Endothelial cell of umbilical vein (primary cell): ENCODE measurements around the gene PSMD9. TPM values are rescaled to one million over a fixed set of nuclear protein-coding genes. Genes with fewer than 3 reads are reported as not detected.

ENCODE experiments used
- BruUV-seq: library from RNA; stranded (reverse); fragments of 400-500 nt; replicated peaks from 2 replicates; lab custom pipeline; 2021; lab: Mats Ljungman, UMichigan
- CTCF ChIA-PET: fragments of 300-600, 350-600 bp; sonication (Branson Sonifier 250); formaldehyde crosslinking; loops from one replicate; lab custom pipeline; 2021; ENCODE audit warnings: antibody characterized with exemption, inconsistent platforms; lab: Charles Lee
- POLR2A ChIA-PET: fragments of 300-600, 350-600 bp; sonication (Branson Sonifier 250); formaldehyde crosslinking; loops from one replicate; lab custom pipeline; 2021; ENCODE audit warnings: antibody characterized with exemption, inconsistent platforms; lab: Charles Lee
- DNase-seq: peaks from one replicate; pipeline ENCODE4 v3.0.0-alpha.2; 2011; ENCODE audit warnings: low read depth, low spot score
- FAIRE-seq: peaks from 2 replicates; lab custom pipeline; 2011; peaks lifted over from hg19 to GRCh38; lab: Jason Lieb, UNC
- H2AFZ ChIP-seq: 2 replicates; pipeline ENCODE4 v1.6.0; 2012; ENCODE audit warnings: low read depth, low read length, control low read depth, inconsistent platforms
- H3K27ac ChIP-seq: 2 replicates; pipeline ENCODE4 v1.5.1; 2011; ENCODE audit warnings: low read depth, mild to moderate bottlenecking, control low read depth, low read length, moderate library complexity; ENCODE audit not compliant: insufficient read depth
- H3K27me3 ChIP-seq, 2 experiments: 2 replicates each; pipeline versions ENCODE4 v1.6.0 to v1.6.1; 2011; ENCODE audit warnings: low read length in 2 of 2, mixed read lengths in 1 of 2; ENCODE audit not compliant: control insufficient read depth in 2 of 2, insufficient read depth in 2 of 2
- H3K36me3 ChIP-seq, 2 experiments: 2 replicates in 1 of 2; 3 replicates in 1 of 2; pipeline ENCODE4 v1.5.1; 2011; ENCODE audit warnings: low read length in 2 of 2, mild to moderate bottlenecking in 1 of 2, moderate library complexity in 1 of 2; ENCODE audit not compliant: control insufficient read depth in 2 of 2, insufficient read depth in 2 of 2; ENCODE audit errors: extremely low read depth in 1 of 2
- H3K4me1 ChIP-seq: 3 replicates; pipeline ENCODE4 v1.5.1; 2011; ENCODE audit warnings: mild to moderate bottlenecking, low read length; ENCODE audit not compliant: control insufficient read depth, insufficient read depth; ENCODE audit errors: extremely low read depth
- H3K4me2 ChIP-seq: 2 replicates; pipeline ENCODE4 v1.6.1; 2011; ENCODE audit warnings: low read length, control low read depth, mixed read lengths; ENCODE audit not compliant: insufficient read depth
- H3K4me3 ChIP-seq, 3 experiments: fragments of 200-600 bp in 1 of 3; sonication (generic), shearing (Covaris generic) in 1 of 3; replicated peaks in 1 of 3; 2 replicates each; pipeline ENCODE4 v1.5.1; 2011 to 2016; ENCODE audit warnings: control low read depth in 3 of 3, low read length in 3 of 3, mild to moderate bottlenecking in 2 of 3, inconsistent platforms in 1 of 3, low read depth in 1 of 3, moderate library complexity in 1 of 3; ENCODE audit not compliant: insufficient read depth in 1 of 3
- H3K79me2 ChIP-seq: 2 replicates; pipeline ENCODE4 v1.6.0; 2012; ENCODE audit warnings: low read length, inconsistent platforms; ENCODE audit not compliant: control insufficient read depth, insufficient read depth
- H3K9ac ChIP-seq: replicated peaks from 2 replicates; pipeline ENCODE3; 2011; ENCODE audit warnings: low read length, control low read depth; ENCODE audit not compliant: insufficient read depth; ENCODE audit errors: extremely low read depth
- H3K9me1 ChIP-seq: replicated peaks from 3 replicates; pipeline ENCODE4 v1.6.0; 2011; ENCODE audit warnings: mild to moderate bottlenecking, low read length; ENCODE audit not compliant: control insufficient read depth, insufficient read depth; ENCODE audit errors: extremely low read depth
- H3K9me3 ChIP-seq: replicated peaks from 2 replicates; pipeline ENCODE4 v1.5.1; 2012; ENCODE audit warnings: low read length, inconsistent platforms; ENCODE audit not compliant: control insufficient read depth, insufficient read depth
- H4K20me1 ChIP-seq: replicated peaks from 2 replicates; pipeline ENCODE3; 2011; ENCODE audit warnings: mild to moderate bottlenecking, low read length; ENCODE audit not compliant: control insufficient read depth, insufficient read depth; ENCODE audit errors: extremely low read depth
- CTCF ChIP-seq, 2 donors: IDR thresholded peaks; 1 replicate in 1 of 2; 2 replicates in 1 of 2; pipeline ENCODE4 v1.5.1; 2011; ENCODE audit warnings: low read length in 2 of 2, mild to moderate bottlenecking in 2 of 2, moderate library complexity in 2 of 2, control low read depth in 1 of 2, inconsistent platforms in 1 of 2, low read depth in 1 of 2; ENCODE audit not compliant: insufficient read depth in 1 of 2; ENCODE audit errors: extremely low read depth in 1 of 2
- EZH2 ChIP-seq: IDR thresholded peaks from 2 replicates; pipeline ENCODE4 v1.6.1; 2012; ENCODE audit warnings: borderline replicate concordance, low read depth, mild to moderate bottlenecking, moderate library complexity, low read length, inconsistent platforms; ENCODE audit not compliant: severe bottlenecking
- FOS ChIP-seq: IDR thresholded peaks from 2 replicates; pipeline ENCODE4 v1.6.1; 2011; ENCODE audit warnings: mild to moderate bottlenecking, low read length, moderate library complexity, borderline replicate concordance; ENCODE audit not compliant: insufficient read depth
- GATA2 ChIP-seq: IDR thresholded peaks from 2 replicates; pipeline ENCODE4 v1.7.0; 2011; ENCODE audit warnings: low read depth, mild to moderate bottlenecking, moderate library complexity, mixed read lengths, low read length; ENCODE audit not compliant: insufficient read length, insufficient read depth
- JUN ChIP-seq: IDR thresholded peaks from 2 replicates; pipeline ENCODE4 v1.6.1; 2011; ENCODE audit warnings: borderline replicate concordance, low read depth; ENCODE audit not compliant: insufficient read length, insufficient read depth
- MYC ChIP-seq: IDR thresholded peaks from one replicate; pipeline ENCODE4 v1.6.1; 2011; ENCODE audit warnings: mild to moderate bottlenecking, low read depth, low read length
- POLR2A ChIP-seq: IDR thresholded peaks from 2 replicates; pipeline ENCODE4 v1.6.1; 2012; ENCODE audit warnings: low read depth, mild to moderate bottlenecking, control low read depth, low read length
- POLR2AphosphoS5 ChIP-seq: IDR thresholded peaks from 2 replicates; pipeline ENCODE4 v1.6.1; 2012; ENCODE audit warnings: low read depth, mild to moderate bottlenecking, control low read depth, low read length, moderate library complexity; ENCODE audit not compliant: insufficient read depth
- dilution Hi-C: fragments of 300-500 bp; cut with MboI; formaldehyde crosslinking; loops from one replicate; pipeline ENCODE4 v1.15.0; 2019; ENCODE audit warnings: low sequenced_read_pairs; ENCODE audit not compliant: extremely low pct_ligation_motif_present
- intact Hi-C: fragments of 100-400 bp; cut with micrococcal nuclease; formaldehyde crosslinking; loops from one replicate; pipeline ENCODE4 v1.10.0; 2022
- polyA plus RNA-seq, 4 experiments: library from polyadenylated mRNA; depleted of rRNA in 3 of 4; stranded (reverse) in 3 of 4; unstranded in 1 of 4; fragments of >200 nt; gene quantifications; 2 replicates each; pipeline versions ENCODE4 v1.2.1 to v1.2.3, GENCODE V29; 2011 to 2012; ENCODE audit warnings: missing spikeins in 1 of 4
- total RNA-seq: library from RNA; stranded (reverse); gene quantifications from 2 replicates; pipeline ENCODE4 v1.2.3, GENCODE V29; 2021
- TF ChIP-seq, protein P1 (sequence below): IDR thresholded peaks from 2 replicates; pipeline ENCODE4 v1.6.1; 2011; ENCODE audit not compliant: insufficient read depth, insufficient read length

The PSMD9 gene
- total and polyA plus RNA-seq, 2 donors (not counting 3 experiments of a cell fraction or from before 2014, with no cell fraction given): 69.2 to 118 TPM

- Histone ChIP-seq H3K4me3 (no peak overlapping the region), H4K20me1 (no peaks in the 10 kb centered on the region), H3K79me2 (peaks cover 21% of the 10 kb centered on the region), H3K27ac (no peak overlapping the region), H3K9me3 (no peaks in the 10 kb centered on the region), H3K9ac (no peak overlapping the region), H3K36me3 (peaks cover 25 to 41% of the 10 kb centered on the region in 2 experiments), H2AFZ (no peak overlapping the region), H3K9me1 (no peaks in the 10 kb centered on the region), H3K4me1 (peaks cover 5% of the 10 kb centered on the region), H3K27me3 (no peaks in the 10 kb centered on the region), H3K4me2 (no peak overlapping the region)
- FAIRE-seq (no peak), DNase-seq (no peak)
- ChIA-PET POLR2A (no interaction called here), CTCF (interaction anchor here (1.7 to 1.8 kb wide), 2 partner anchors 10 to 20 kb away, joined by 4 to 6 read pairs; partner anchors contain the start of genes CFAP251 and PSMD9)
- dilution Hi-C loops: no loop called here
- no peak for TF ChIP-seq EZH2
- no peak for TF ChIP-seq JUN
- TF ChIP-seq CTCF (IDR thresholded peaks at IDR 0.05; ENCODE audit: extremely low read depth in 1 of 2, insufficient read depth in 1 of 2, low read depth in 1 of 2, low read length in 2 of 2): no peak
- no peak for TF ChIP-seq POLR2AphosphoS5
- TF ChIP-seq, protein P1, sequence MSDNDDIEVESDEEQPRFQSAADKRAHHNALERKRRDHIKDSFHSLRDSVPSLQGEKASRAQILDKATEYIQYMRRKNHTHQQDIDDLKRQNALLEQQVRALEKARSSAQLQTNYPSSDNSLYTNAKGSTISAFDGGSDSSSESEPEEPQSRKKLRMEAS: no peak
- no peak for TF ChIP-seq MYC
- no peak for TF ChIP-seq FOS
- TF ChIP-seq POLR2A: no peak
- TF ChIP-seq GATA2: no peak
- no TSS peak for BruUV-seq
- intact Hi-C loops: no loop called here
Measured at GRCh38 chr12:121898287-121898686, 9.7 kb downstream of the PSMD9 start.
